SK-N-SH (cell line): Measurements from ENCODE around the gene C19orf53. TPM values are rescaled to one million over a fixed set of nuclear protein-coding genes. Genes with fewer than 3 reads are reported as not detected.

Experiments used
- CTCF ChIA-PET: fragments of 300-600, 350-600 bp; formaldehyde crosslinking; extraction: SDS; loops from one replicate; lab custom pipeline; 2021; lab: Yijun Ruan, JAX
- POLR2A ChIA-PET: fragments of 350-600 bp; sonication (Branson Sonifier 250); formaldehyde crosslinking; extraction: SDS; loops from one replicate; lab custom pipeline; 2020; ENCODE audit warnings: antibody characterized with exemption, inconsistent platforms; lab: Yijun Ruan, JAX
- DNase-seq: peaks from one replicate; pipeline ENCODE4 v3.0.0; 2012
- H2AFZ ChIP-seq: fragments of 200-600 bp; sonication (generic); 2 replicates; pipeline ENCODE4 v1.8.1; 2016; ENCODE audit warnings: antibody characterized with exemption, mild to moderate bottlenecking, low read depth
- H3F3A ChIP-seq: fragments of 200-600 bp; sonication (generic); replicated peaks from 2 replicates; pipeline ENCODE3; 2016; ENCODE audit warnings: antibody characterized with exemption, mild to moderate bottlenecking; ENCODE audit not compliant: insufficient read depth
- H3K27ac ChIP-seq, 2 experiments: fragments of 200-500 bp in 1 of 2; fragments of 200-600 bp in 1 of 2; sonication (Bioruptor generic) in 1 of 2; sonication (generic), shearing (Covaris generic) in 1 of 2; 2 replicates each; pipeline versions ENCODE4 v1.5.1 to v1.6.1; 2014 to 2016; ENCODE audit warnings: low read depth in 2 of 2, inconsistent platforms in 1 of 2, low read length in 1 of 2, mild to moderate bottlenecking in 1 of 2, mixed read lengths in 1 of 2
- H3K27me3 ChIP-seq: fragments of 200-600 bp; sonication (generic), shearing (Covaris generic); 2 replicates; pipeline ENCODE4 v1.6.1; 2016; ENCODE audit warnings: mixed run types; ENCODE audit not compliant: insufficient read depth
- H3K36me3 ChIP-seq, 2 experiments: fragments of 200-500 bp in 1 of 2; fragments of 200-600 bp in 1 of 2; sonication (Bioruptor generic) in 1 of 2; sonication (generic) in 1 of 2; replicated peaks in 1 of 2; 2 replicates each; pipeline versions ENCODE3 to v1.5.1; 2014 to 2016; ENCODE audit warnings: low read length in 1 of 2, mild to moderate bottlenecking in 1 of 2; ENCODE audit not compliant: insufficient read depth in 2 of 2, control insufficient read depth in 1 of 2
- H3K4me1 ChIP-seq, 2 experiments: fragments of 200-500 bp in 1 of 2; fragments of 200-600 bp in 1 of 2; sonication (Bioruptor generic) in 1 of 2; sonication (generic), shearing (Covaris generic) in 1 of 2; 2 replicates each; pipeline versions ENCODE4 v1.5.1 to v1.6.1; 2014 to 2016; ENCODE audit warnings: low read depth in 1 of 2, low read length in 1 of 2, mixed run types in 1 of 2; ENCODE audit not compliant: insufficient read depth in 2 of 2, control insufficient read depth in 1 of 2
- H3K4me2 ChIP-seq: fragments of 200-600 bp; sonication (generic), shearing (Covaris generic); 2 replicates; pipeline ENCODE4 v1.6.1; 2017; ENCODE audit warnings: mixed run types
- H3K4me3 ChIP-seq, 2 experiments: fragments of 200-500 bp in 1 of 2; fragments of 200-600 bp in 1 of 2; sonication (Bioruptor generic) in 1 of 2; sonication (generic), shearing (Covaris generic) in 1 of 2; 2 replicates each; pipeline versions ENCODE4 v1.5.1 to v1.8.1; 2014 to 2016; ENCODE audit warnings: low read depth in 2 of 2, inconsistent platforms in 1 of 2, low read length in 1 of 2, mild to moderate bottlenecking in 1 of 2, mixed read lengths in 1 of 2, moderate library complexity in 1 of 2
- H3K79me2 ChIP-seq: fragments of 200-600 bp; sonication (generic); 2 replicates; pipeline ENCODE4 v1.8.1; 2017; ENCODE audit warnings: mild to moderate bottlenecking; ENCODE audit not compliant: insufficient read depth
- H3K9ac ChIP-seq: fragments of 200-600 bp; sonication (generic); 2 replicates; pipeline ENCODE4 v1.6.1; 2017; ENCODE audit warnings: mixed run types
- H3K9me2 ChIP-seq: fragments of 200-600 bp; sonication (generic); 2 replicates; pipeline ENCODE4 v1.6.1; 2017; ENCODE audit warnings: mixed run types
- H3K9me3 ChIP-seq: fragments of 200-600 bp; sonication (generic); 2 replicates; pipeline ENCODE4 v1.6.1; 2017; ENCODE audit warnings: mixed run types, mild to moderate bottlenecking, moderate library complexity
- H4K20me1 ChIP-seq: fragments of 200-600 bp; sonication (generic); 2 replicates; pipeline ENCODE4 v1.6.1; 2017; ENCODE audit warnings: mild to moderate bottlenecking, mixed run types; ENCODE audit not compliant: insufficient read depth
- CTCF ChIP-seq: fragments of 200-600 bp; sonication (generic); IDR thresholded peaks from 2 replicates; pipeline ENCODE4 v1.6.1; 2017; ENCODE audit warnings: antibody characterized with exemption, mild to moderate bottlenecking, moderate library complexity
- FOSL2 ChIP-seq: IDR thresholded peaks from 2 replicates; pipeline ENCODE4 v1.4.0; 2012; ENCODE audit warnings: low read depth, mild to moderate bottlenecking, moderate library complexity, borderline replicate concordance
- GATA2 ChIP-seq: sonication (generic); formaldehyde crosslinking; IDR thresholded peaks from 2 replicates; pipeline ENCODE4 v1.5.0; 2020; ENCODE audit warnings: mild to moderate bottlenecking, missing genetic modification reagents
- RCOR1 ChIP-seq: fragments of 150-350 bp; IDR thresholded peaks from 2 replicates; pipeline ENCODE4 v1.6.1; 2017; ENCODE audit warnings: antibody characterized with exemption, low read length
- RFX5 ChIP-seq: IDR thresholded peaks from 2 replicates; pipeline ENCODE4 v1.6.1; 2012; ENCODE audit warnings: mild to moderate bottlenecking, improper control_type of control experiment, low read length
- SIN3A ChIP-seq: IDR thresholded peaks from 2 replicates; pipeline ENCODE4 v1.6.1; 2012; ENCODE audit warnings: low read depth, mild to moderate bottlenecking, low read length, moderate library complexity, borderline replicate concordance
- SMC3 ChIP-seq: IDR thresholded peaks from 2 replicates; pipeline ENCODE4 v1.6.1; 2012; ENCODE audit warnings: low read depth, low read length, improper control_type of control experiment
- WGBS: methylation state at CpG from one replicate; pipeline ENCODE4 v1.1.6; 2017; ENCODE audit warnings: low lambda C conversion rate; 5-methylcytosine and 5-hydroxymethylcytosine counted together
- polyA plus RNA-seq, 3 experiments: library from polyadenylated mRNA; depleted of rRNA; stranded (reverse); fragments of >200 nt; gene quantifications; 2 replicates each; pipeline ENCODE4 v1.2.3, GENCODE V29; 2012

Gene C19orf53
- polyA plus RNA-seq, 1 of the 3 experiments (the other 2 are of a cell fraction) = 554 TPM

- Histone ChIP-seq H3K9ac (no peak overlapping the region), H4K20me1 (peaks cover 35% of the 10 kb centered on the region), H3K79me2 (no peaks in the 10 kb centered on the region), H3K4me3 (no peak overlapping the region), H3K9me2 (no peaks in the 10 kb centered on the region), H3K9me3 (no peaks in the 10 kb centered on the region), H2AFZ (no peak overlapping the region), H3K4me1 (peaks cover 0 to 8% of the 10 kb centered on the region in 2 experiments; a peak in 2 of 4 replicates), H3K27me3 (no peaks in the 10 kb centered on the region), H3K27ac (no peak overlapping the region), H3K4me2 (no peak overlapping the region), H3F3A (peaks cover 68% of the 10 kb centered on the region), H3K36me3 (peaks cover 22 to 37% of the 10 kb centered on the region in 2 experiments)
- TF ChIP-seq SMC3 (no peak), FOSL2 (no peak), RCOR1 (no peak), RFX5 (no peak), GATA2 (CRISPR knock-in tag) (no peak), CTCF (no peak), SIN3A (no peak)
- ChIA-PET CTCF (interaction anchor here (0.6 to 2.7 kb wide), 4 partner anchors 11 to 248 kb away, joined by 3 to 13 read pairs (median 6); no protein-coding TSS in a partner anchor), POLR2A (no interaction called here)
- no peak for DNase-seq
Observed at GRCh38 chr19:13824703-13825102, 50.4 kb downstream of the C19orf53 start.

GRCh38 chr19:13825489-13826441 is 51.5 kb downstream of the C19orf53 start:
- H3K4me1 ChIP-seq = peaks cover 0 to 8% of the 10 kb centered on the region in 2 experiments; a peak in 2 of 4 replicates
- H3K27me3 ChIP-seq = no peaks in the 10 kb centered on the region
- H4K20me1 ChIP-seq = peaks cover 46% of the 10 kb centered on the region
- 96% methylated on average over 18 of the region's 30 CpGs for WGBS
- H3K79me2 ChIP-seq = no peaks in the 10 kb centered on the region
- POLR2A ChIA-PET = no interaction called here
- no peaks in the 10 kb centered on the region for H3K9me3 ChIP-seq
- TF ChIP-seq RFX5 (no peak), CTCF (peak; percentile 38; the same call in 1 of the 2 replicates)
- TF ChIP-seq, all 33 proteins: peak for 1
- Histone ChIP-seq H2AFZ (no peak overlapping the region), H3K4me2 (no peak overlapping the region), H3K9me2 (no peaks in the 10 kb centered on the region), H3K4me3 (no peak overlapping the region), H3K36me3 (peaks cover 21 to 30% of the 10 kb centered on the region in 2 experiments), H3K9ac (no peak overlapping the region), H3K27ac (no peak overlapping the region), H3F3A (peaks cover 66% of the 10 kb centered on the region)
- CTCF ChIA-PET = interaction anchor here (0.6 to 2.7 kb wide), 3 partner anchors 10 to 54 kb away, joined by 3 to 13 read pairs (median 3); no protein-coding TSS in a partner anchor
- peak; percentile 80 for DNase-seq
